Astrocyte of the cerebellum (primary cell): ENCODE data around the gene ARFGEF3.

ENCODE experiments used
- DNase-seq: peaks from one replicate; pipeline ENCODE4 v3.0.0-alpha.2; 2011; ENCODE audit warnings: low read depth
- H3K4me3 ChIP-seq: 2 replicates; pipeline ENCODE4 v1.5.1; 2011; ENCODE audit warnings: mild to moderate bottlenecking, low read depth, low read length, moderate library complexity
- CTCF ChIP-seq: IDR thresholded peaks from 2 replicates; pipeline ENCODE4 v1.5.1; 2012; ENCODE audit warnings: low read length, low read depth, moderate library complexity, mild to moderate bottlenecking; ENCODE audit errors: missing control alignments
- in situ Hi-C: cut with HindIII; loops from 2 replicates; pipeline ENCODE4 v1.10.0; 2017; ENCODE audit warnings: low sequenced_read_pairs

ARFGEF3 gene

DNA sequence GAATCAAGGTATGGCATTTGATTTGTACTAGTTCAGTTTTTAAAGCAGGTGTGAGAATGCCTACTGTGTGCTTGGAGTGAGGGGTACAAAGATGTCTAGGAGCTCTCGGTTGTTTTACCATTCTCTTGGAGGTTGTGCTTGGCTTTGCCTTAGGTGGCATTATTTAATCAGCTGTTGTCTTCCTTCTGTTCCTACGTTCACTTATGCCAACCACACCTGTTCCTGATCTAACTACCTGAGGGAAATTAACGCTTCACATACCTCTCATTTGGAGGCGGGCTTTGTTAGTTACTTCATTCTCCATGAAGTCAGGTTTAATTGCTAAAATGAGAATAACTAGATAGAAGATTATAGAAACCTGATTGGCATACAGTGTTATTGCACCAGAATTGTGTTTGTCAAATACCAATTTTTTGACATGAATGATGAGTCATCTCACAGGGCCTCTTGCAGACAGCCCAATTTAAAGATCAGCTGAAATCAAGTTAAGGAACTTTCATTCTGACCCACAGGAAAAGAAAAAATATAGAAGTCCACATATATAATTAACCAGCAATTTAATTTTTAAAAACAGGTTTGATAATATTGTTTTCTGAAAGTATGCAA lies 81.4 kb downstream of the ARFGEF3 start:
- no peak for DNase-seq
- in situ Hi-C loops = no loop called here
- no peak for TF ChIP-seq CTCF
- H3K4me3 ChIP-seq = no peak overlapping the region

GRCh38 chr6:138245751-138246150 lies 84.0 kb downstream of the ARFGEF3 start:
- no peak for TF ChIP-seq CTCF

DNA sequence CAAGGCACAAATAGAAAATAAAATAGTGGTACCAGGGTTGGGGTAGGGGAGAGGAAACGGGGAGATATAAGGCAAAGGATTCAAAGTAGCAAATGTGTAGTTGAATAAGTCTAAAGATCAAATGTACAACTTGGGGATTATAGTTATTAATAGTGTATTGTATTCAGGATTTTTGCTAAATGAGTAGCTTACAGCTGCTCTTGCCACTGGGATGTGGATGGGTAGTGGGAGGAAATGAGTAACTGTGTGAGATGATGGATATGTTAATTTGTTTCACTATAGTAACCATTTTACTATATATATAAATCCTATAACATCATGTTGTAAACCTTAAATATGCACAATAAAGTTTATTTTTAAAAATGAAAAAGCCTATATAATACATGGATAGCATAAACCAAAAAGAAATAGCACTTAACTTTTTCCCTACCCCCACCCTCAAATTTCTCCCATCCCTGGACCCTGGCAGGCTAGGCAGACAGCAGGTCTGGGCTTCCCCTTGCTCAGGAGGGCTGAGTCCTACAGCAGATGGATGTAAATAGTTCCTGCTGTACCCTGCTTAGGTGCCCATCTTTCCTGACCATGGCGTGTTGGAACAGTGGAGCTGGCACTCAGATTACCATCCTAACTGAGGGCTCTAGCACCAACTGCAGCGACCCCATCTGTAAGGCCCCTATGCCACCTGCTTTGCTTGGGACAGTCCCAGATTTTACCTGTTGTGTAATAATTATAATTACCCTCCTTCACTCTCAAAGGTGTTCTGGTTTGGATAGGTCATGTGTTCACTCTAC lies 85.1 kb downstream of the ARFGEF3 start:
- DNase-seq = no peak
- no peak for TF ChIP-seq CTCF
- in situ Hi-C loops = no loop called here
- H3K4me3 ChIP-seq = no peak overlapping the region

More at GRCh38 chr6:138245751-138246150, 84.0 kb downstream of the ARFGEF3 start:
- no peak for DNase-seq
- in situ Hi-C loops = no loop called here
- H3K4me3 ChIP-seq = no peak overlapping the region

DNA sequence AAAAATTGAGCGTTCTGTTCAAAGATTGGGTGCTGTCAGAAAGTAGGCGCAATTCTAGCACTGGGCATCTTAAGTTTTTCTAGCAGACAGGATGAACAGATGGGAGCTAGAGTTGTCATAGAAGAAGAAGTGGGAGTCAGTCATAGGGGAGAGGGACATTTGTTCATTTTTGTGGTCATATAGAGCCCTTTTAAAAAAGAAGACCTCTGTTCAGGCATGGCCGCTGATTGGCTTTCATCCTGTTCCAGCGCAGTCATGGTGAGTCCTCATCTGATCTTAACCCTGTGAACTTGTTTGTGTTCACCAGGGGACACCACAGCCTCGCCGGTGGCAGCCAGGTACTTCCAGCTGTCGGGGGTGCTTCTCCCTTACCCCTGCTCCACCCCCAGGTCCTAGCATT lies 86.3 kb downstream of the ARFGEF3 start:
- TF ChIP-seq CTCF = no peak
- no peak overlapping the region for H3K4me3 ChIP-seq
- in situ Hi-C loops = no loop called here
- DNase-seq = no peak

DNA sequence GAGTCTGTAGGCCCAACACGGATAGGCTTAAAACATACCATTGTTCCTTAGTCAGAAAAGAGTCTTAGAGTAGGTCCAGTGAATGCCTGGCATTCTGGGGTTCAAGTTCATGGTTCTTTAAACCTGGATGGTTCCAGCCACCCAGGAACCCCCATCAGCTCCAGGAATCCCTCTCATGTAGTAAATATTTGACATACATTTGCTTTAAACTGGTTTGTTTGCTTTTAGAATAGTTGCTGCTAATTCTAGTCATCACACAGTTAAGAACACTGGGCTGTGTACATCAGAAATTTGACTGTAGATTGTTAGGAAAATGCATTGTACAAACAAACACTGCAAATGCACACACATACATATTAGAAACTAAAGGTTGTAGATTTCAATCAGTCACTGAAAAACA lies 87.1 kb downstream of the ARFGEF3 start:
- in situ Hi-C loops = no loop called here
- no peak overlapping the region for H3K4me3 ChIP-seq
- DNase-seq = no peak
- no peak for TF ChIP-seq CTCF

- no peak overlapping the region for H3K4me3 ChIP-seq
- DNase-seq = no peak
Observed at GRCh38 chr6:138250053-138250452, 88.3 kb downstream of the ARFGEF3 start.

More at GRCh38 chr6:138250053-138250452, 88.3 kb downstream of the ARFGEF3 start:
- TF ChIP-seq CTCF = no peak
- in situ Hi-C loops = no loop called here
